SK-N-SH treated with all-trans-retinoic acid at 6 μM for 48 hours (cell line): ENCODE measurements around the gene LURAP1L.

Experiments used
- ATAC-seq: fragments of 200-7000 bp; cut with Tn5 transposase; 3 replicates; pipeline ENCODE4 v1.9.1; 2020; ENCODE audit warnings: mild to moderate bottlenecking, moderate library complexity
- ARNTL ChIP-seq: fragments of 450-650 bp; formaldehyde crosslinking; IDR thresholded peaks from 2 replicates; pipeline ENCODE4 v1.5.0; 2020; ENCODE audit warnings: low read depth, mild to moderate bottlenecking, moderate library complexity, borderline replicate concordance
- BACH2 ChIP-seq: fragments of 250-450 bp; sonication (Bioruptor Pico); IDR thresholded peaks from 2 replicates; pipeline ENCODE4 v1.9.0; 2021; ENCODE audit warnings: mild to moderate bottlenecking, borderline replicate concordance
- CREB5 ChIP-seq: fragments of 250-450 bp; sonication (Bioruptor Pico); IDR thresholded peaks from 2 replicates; pipeline ENCODE4 v1.5.1; 2020; ENCODE audit warnings: low read depth, mild to moderate bottlenecking, moderate library complexity
- CSDC2 ChIP-seq: fragments of 250-450 bp; sonication (Bioruptor Pico); IDR thresholded peaks from 2 replicates; pipeline ENCODE4 v1.5.0; 2020; ENCODE audit warnings: mild to moderate bottlenecking, moderate library complexity
- CSRNP3 ChIP-seq: fragments of 250-450 bp; sonication (Bioruptor Pico); IDR thresholded peaks from 2 replicates; pipeline ENCODE4 v1.5.1; 2021; ENCODE audit warnings: mild to moderate bottlenecking, moderate library complexity
- GLIS3 ChIP-seq: fragments of 250-450 bp; sonication (Bioruptor Pico); IDR thresholded peaks from 2 replicates; pipeline ENCODE4 v1.5.0; 2020; ENCODE audit warnings: mild to moderate bottlenecking, moderate library complexity
- ISL1 ChIP-seq: fragments of 250-450 bp; sonication (Bioruptor Pico); IDR thresholded peaks from 2 replicates; pipeline ENCODE4 v2.1.2; 2022; ENCODE audit warnings: mild to moderate bottlenecking, moderate library complexity
- OSR1 ChIP-seq: fragments of 250-450 bp; sonication (Bioruptor Pico); IDR thresholded peaks from 2 replicates; pipeline ENCODE4 v1.8.0; 2022; ENCODE audit warnings: moderate library complexity, mild to moderate bottlenecking, inconsistent platforms
- PATZ1 ChIP-seq: fragments of 250-450 bp; sonication (Bioruptor Pico); IDR thresholded peaks from 2 replicates; pipeline ENCODE4 v1.8.0; 2020; ENCODE audit warnings: mild to moderate bottlenecking, moderate library complexity, borderline replicate concordance
- POU6F1 ChIP-seq: fragments of 250-450 bp; sonication (Bioruptor Pico); IDR thresholded peaks from 2 replicates; pipeline ENCODE4 v1.8.0; 2021; ENCODE audit warnings: low read depth, mild to moderate bottlenecking, moderate library complexity, borderline replicate concordance
- PPARA ChIP-seq: fragments of 250-450 bp; sonication (Bioruptor Pico); IDR thresholded peaks from 2 replicates; pipeline ENCODE4 v1.5.0; 2020; ENCODE audit warnings: mild to moderate bottlenecking, borderline replicate concordance
- SNAI2 ChIP-seq: fragments of 250-450 bp; sonication (Bioruptor Pico); IDR thresholded peaks from 2 replicates; pipeline ENCODE4 v1.5.0; 2020; ENCODE audit warnings: mild to moderate bottlenecking, moderate library complexity
- TOX ChIP-seq: fragments of 250-450 bp; sonication (Bioruptor Pico); IDR thresholded peaks from 2 replicates; pipeline ENCODE4 v1.8.0; 2021; ENCODE audit warnings: mild to moderate bottlenecking, moderate library complexity, borderline replicate concordance
- ZC3H10 ChIP-seq: fragments of 250-450 bp; sonication (Bioruptor Pico); IDR thresholded peaks from 2 replicates; pipeline ENCODE4 v1.5.1; 2021; ENCODE audit warnings: mild to moderate bottlenecking, moderate library complexity
- ZFP3 ChIP-seq: fragments of 250-450 bp; sonication (Bioruptor Pico); IDR thresholded peaks from 2 replicates; pipeline ENCODE4 v1.5.0; 2020; ENCODE audit warnings: mild to moderate bottlenecking, moderate library complexity
- ZFP30 ChIP-seq: fragments of 450-650 bp; formaldehyde crosslinking; IDR thresholded peaks from 2 replicates; pipeline ENCODE4 v1.5.0; 2022; ENCODE audit warnings: mild to moderate bottlenecking, moderate library complexity
- ZNF565 ChIP-seq: fragments of 450-650 bp; formaldehyde crosslinking; conservative IDR thresholded peaks from 2 replicates; pipeline ENCODE4 v1.5.0; 2020; ENCODE audit warnings: low read depth, mild to moderate bottlenecking, moderate library complexity

LURAP1L gene

GRCh38 chr9:12774861-12775678, at the start of gene LURAP1L:
Gene LURAP1L (plus strand): TSS chr9:12775020. CDS start chr9:12775716, 696 bp downstream.
- TF ChIP-seq ZFP3 (CRISPR knock-in tag): peak; percentile 84; the same call in 1 of the 2 replicates
- TF ChIP-seq PATZ1: no peak
- ATAC-seq: peak; percentile 70

GRCh38 chr9:12726795-12727194, 48.0 kb upstream of the LURAP1L start:
- no peak for TF ChIP-seq CREB5 (CRISPR knock-in tag)
- TF ChIP-seq, all 23 proteins: peak for 0
- no peak for ATAC-seq

GRCh38 chr9:12730198-12730597, 44.6 kb upstream of the LURAP1L start:
- ATAC-seq: no peak
- TF ChIP-seq ISL1 (CRISPR knock-in tag) (peak; percentile 55), BACH2 (CRISPR knock-in tag) (no peak)

- TF ChIP-seq ISL1 (CRISPR knock-in tag): no peak
- TF ChIP-seq PPARA (CRISPR knock-in tag): no peak
- no peak for TF ChIP-seq ZFP3 (CRISPR knock-in tag)
- TF ChIP-seq OSR1: no peak
- no peak for TF ChIP-seq GLIS3 (CRISPR knock-in tag)
- TF ChIP-seq CSDC2 (CRISPR knock-in tag): no peak
- TF ChIP-seq POU6F1 (CRISPR knock-in tag): no peak
- no peak for TF ChIP-seq ZC3H10 (CRISPR knock-in tag)
- TF ChIP-seq TOX (CRISPR knock-in tag): no peak
- no peak for TF ChIP-seq ARNTL (CRISPR knock-in tag)
- no peak for TF ChIP-seq CSRNP3 (CRISPR knock-in tag)
- TF ChIP-seq ZNF565 (CRISPR knock-in tag): no peak
- no peak for TF ChIP-seq SNAI2
- ATAC-seq: no peak
These were observed 43.9 kb upstream of the LURAP1L start for GRCh38 chr9:12730927-12731326.

- ATAC-seq: no peak
- TF ChIP-seq PATZ1 (no peak), ZFP30 (CRISPR knock-in tag) (no peak)
These were observed 41.8 kb upstream of the LURAP1L start for GRCh38 chr9:12732971-12733370.
